ENCODE data around the gene COQ6. TPM values are rescaled to one million over a fixed set of nuclear protein-coding genes. Genes with fewer than 3 reads are reported as not detected.

Gene COQ6
- total and polyA plus RNA-seq, 4 donors = 17.6 to 23.4 (median 21.4) TPM

DNA sequence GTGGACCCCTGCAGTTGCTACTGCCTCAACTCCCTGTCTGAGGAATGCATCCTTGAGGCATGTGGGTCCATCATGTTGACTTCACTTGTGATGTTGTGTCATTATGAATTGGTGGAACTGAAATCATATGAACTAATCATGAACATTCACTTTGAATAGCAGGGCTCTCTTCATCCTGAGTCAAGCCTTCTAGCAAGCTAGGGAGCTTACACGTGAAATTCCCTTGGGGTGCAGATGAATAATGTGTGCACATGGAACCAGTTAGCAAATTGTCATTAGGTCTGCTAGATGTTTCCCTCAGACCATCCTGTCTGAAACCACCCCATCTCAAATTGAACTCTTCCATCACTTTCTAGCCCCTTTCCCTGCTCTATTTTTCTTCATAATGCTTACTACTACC is 3.6 kb downstream of the COQ6 start:
- Histone ChIP-seq H3K9ac (ENCODE audit: insufficient read depth in 1 of 2, low read length in 2 of 2) (no peak overlapping the region), H3K9me3 (ENCODE audit: control insufficient read depth in 4 of 4, insufficient read depth in 3 of 4, low read length in 3 of 4) (no peaks in the 10 kb centered on the region), H3K4me3 (no peak overlapping the region), H3K36me3 (ENCODE audit: control insufficient read depth in 4 of 4, insufficient read depth in 4 of 4, low read length in 4 of 4) (peaks cover 20 to 32% (median 22%) of the 10 kb centered on the region in 4 donors), H3K27ac (ENCODE audit: low read depth in 1 of 2, low read length in 1 of 2) (no peak overlapping the region), H3K4me1 (ENCODE audit: control insufficient read depth in 5 of 5, insufficient read depth in 5 of 5, low read length in 5 of 5) (peaks cover 3 to 10% (median 3%) of the 10 kb centered on the region in 5 donors), H3K27me3 (ENCODE audit: control insufficient read depth in 3 of 3, insufficient read depth in 3 of 3, low read length in 2 of 3) (no peaks in the 10 kb centered on the region)
- no peak for ATAC-seq (ENCODE audit: insufficient read depth, low FRiP score)
- TF ChIP-seq, protein P1, sequence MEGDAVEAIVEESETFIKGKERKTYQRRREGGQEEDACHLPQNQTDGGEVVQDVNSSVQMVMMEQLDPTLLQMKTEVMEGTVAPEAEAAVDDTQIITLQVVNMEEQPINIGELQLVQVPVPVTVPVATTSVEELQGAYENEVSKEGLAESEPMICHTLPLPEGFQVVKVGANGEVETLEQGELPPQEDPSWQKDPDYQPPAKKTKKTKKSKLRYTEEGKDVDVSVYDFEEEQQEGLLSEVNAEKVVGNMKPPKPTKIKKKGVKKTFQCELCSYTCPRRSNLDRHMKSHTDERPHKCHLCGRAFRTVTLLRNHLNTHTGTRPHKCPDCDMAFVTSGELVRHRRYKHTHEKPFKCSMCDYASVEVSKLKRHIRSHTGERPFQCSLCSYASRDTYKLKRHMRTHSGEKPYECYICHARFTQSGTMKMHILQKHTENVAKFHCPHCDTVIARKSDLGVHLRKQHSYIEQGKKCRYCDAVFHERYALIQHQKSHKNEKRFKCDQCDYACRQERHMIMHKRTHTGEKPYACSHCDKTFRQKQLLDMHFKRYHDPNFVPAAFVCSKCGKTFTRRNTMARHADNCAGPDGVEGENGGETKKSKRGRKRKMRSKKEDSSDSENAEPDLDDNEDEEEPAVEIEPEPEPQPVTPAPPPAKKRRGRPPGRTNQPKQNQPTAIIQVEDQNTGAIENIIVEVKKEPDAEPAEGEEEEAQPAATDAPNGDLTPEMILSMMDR (IDR thresholded peaks at IDR 0.05; ENCODE audit: control extremely low read depth, extremely low read depth) = no peak
- DNase-seq = no peak
- WGBS, 2 donors = 91 to 93% methylated on average over 1 of the region's 1 CpG

DNA sequence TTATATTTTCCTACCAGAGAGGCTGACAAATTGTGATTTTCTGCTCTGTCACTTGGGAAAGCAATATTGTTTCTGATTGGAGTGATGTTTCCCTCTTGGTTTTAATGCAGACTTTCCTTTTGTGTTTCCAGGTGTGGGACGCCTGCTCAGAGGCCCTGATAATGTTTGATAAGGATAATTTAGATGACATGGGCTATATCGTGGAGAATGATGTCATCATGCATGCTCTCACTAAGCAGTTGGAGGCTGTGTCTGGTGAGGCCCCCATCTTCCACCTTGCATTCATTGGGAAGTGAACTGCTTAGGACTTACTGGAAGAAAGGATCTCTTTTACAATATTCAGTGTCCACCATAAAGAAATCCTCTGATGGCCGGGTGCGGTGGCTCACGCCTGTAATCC is 5.6 kb downstream of the COQ6 start:
- Histone ChIP-seq H3K9me3 (ENCODE audit: control insufficient read depth in 4 of 4, insufficient read depth in 3 of 4, low read length in 3 of 4) (no peaks in the 10 kb centered on the region), H3K27ac (ENCODE audit: low read depth in 1 of 2, low read length in 1 of 2) (no peak overlapping the region), H3K4me3 (no peak overlapping the region), H3K4me1 (ENCODE audit: control insufficient read depth in 5 of 5, insufficient read depth in 5 of 5, low read length in 5 of 5) (peaks cover 3 to 9% (median 3%) of the 10 kb centered on the region in 5 donors), H3K27me3 (ENCODE audit: control insufficient read depth in 3 of 3, insufficient read depth in 3 of 3, low read length in 2 of 3) (no peaks in the 10 kb centered on the region), H3K9ac (ENCODE audit: insufficient read depth in 1 of 2, low read length in 2 of 2) (no peak overlapping the region), H3K36me3 (ENCODE audit: control insufficient read depth in 4 of 4, insufficient read depth in 4 of 4, low read length in 4 of 4) (peaks cover 35 to 44% (median 35%) of the 10 kb centered on the region in 4 donors)
- DNase-seq (no peak), ATAC-seq (ENCODE audit: insufficient read depth, low FRiP score) (no peak)
- TF ChIP-seq, protein P1 (IDR thresholded peaks at IDR 0.05; ENCODE audit: control extremely low read depth, extremely low read depth) = no peak
- WGBS, 2 donors = 92 to 96% methylated on average over 5 of the region's 5 CpGs

DNA sequence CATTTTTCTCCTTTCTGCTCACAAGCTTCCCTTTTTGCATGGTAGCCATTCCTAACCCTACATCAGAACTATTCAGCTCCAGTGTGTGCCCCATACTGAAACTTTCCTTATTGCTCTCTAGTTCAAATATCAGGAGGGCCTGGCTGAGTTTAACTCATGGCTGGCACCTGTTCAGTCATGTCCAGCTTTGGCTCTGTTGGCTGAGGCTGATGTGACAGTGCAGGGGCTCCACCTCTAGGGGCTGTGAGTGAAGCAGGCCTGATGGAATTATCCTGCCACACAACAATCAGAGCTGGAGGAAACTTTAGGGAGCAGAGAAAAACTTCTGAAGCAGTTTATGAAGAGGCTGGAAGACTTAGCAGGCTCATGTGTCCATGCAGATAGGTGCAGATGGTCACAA is 8.5 kb downstream of the COQ6 start:
- peaks cover 43 to 56% (median 50%) of the 10 kb centered on the region in 4 donors for H3K36me3 ChIP-seq (ENCODE audit: control insufficient read depth in 4 of 4, insufficient read depth in 4 of 4, low read length in 4 of 4)
- no peak overlapping the region for H3K27ac ChIP-seq (ENCODE audit: low read depth in 1 of 2, low read length in 1 of 2)
- no peaks in the 10 kb centered on the region for H3K4me1 ChIP-seq (ENCODE audit: control insufficient read depth in 5 of 5, insufficient read depth in 5 of 5, low read length in 5 of 5)
- TF ChIP-seq, protein P1 (IDR thresholded peaks at IDR 0.05; ENCODE audit: control extremely low read depth, extremely low read depth) = no peak
- DNase-seq (no peak), ATAC-seq (ENCODE audit: insufficient read depth, low FRiP score) (no peak)
- no peak overlapping the region for H3K4me3 ChIP-seq
- H3K9ac ChIP-seq (ENCODE audit: insufficient read depth in 1 of 2, low read length in 2 of 2) = no peak overlapping the region
- H3K9me3 ChIP-seq (ENCODE audit: control insufficient read depth in 4 of 4, insufficient read depth in 3 of 4, low read length in 3 of 4) = no peaks in the 10 kb centered on the region
- H3K27me3 ChIP-seq (ENCODE audit: control insufficient read depth in 3 of 3, insufficient read depth in 3 of 3, low read length in 2 of 3) = no peaks in the 10 kb centered on the region

DNA sequence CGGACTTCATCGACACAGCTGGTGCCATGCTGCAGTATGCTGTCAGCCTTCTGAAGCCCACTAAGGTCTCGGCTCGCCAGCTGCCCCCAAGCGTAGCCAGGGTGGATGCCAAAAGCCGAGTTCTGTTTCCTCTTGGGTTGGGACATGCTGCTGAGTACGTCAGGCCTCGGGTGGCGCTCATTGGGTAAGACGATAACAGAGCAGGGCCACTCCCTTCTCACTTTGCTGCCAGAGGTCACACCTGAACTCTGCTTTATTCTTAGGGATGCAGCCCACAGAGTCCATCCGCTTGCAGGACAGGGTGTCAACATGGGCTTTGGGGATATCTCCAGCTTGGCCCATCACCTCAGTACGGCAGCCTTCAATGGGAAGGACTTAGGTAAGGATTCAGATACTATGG is 11.1 kb downstream of the COQ6 start:
- H3K27me3 ChIP-seq (ENCODE audit: control insufficient read depth in 3 of 3, insufficient read depth in 3 of 3, low read length in 2 of 3) = no peaks in the 10 kb centered on the region
- TF ChIP-seq, protein P1 (IDR thresholded peaks at IDR 0.05; ENCODE audit: control extremely low read depth, extremely low read depth) = no peak
- H3K4me3 ChIP-seq = no peak overlapping the region
- WGBS, 2 donors = 90 to 94% methylated on average over 12 of the region's 12 CpGs
- no peak for DNase-seq
- H3K36me3 ChIP-seq (ENCODE audit: control insufficient read depth in 4 of 4, insufficient read depth in 4 of 4, low read length in 4 of 4) = peaks cover 32 to 53% (median 42%) of the 10 kb centered on the region in 4 donors
- ATAC-seq (ENCODE audit: insufficient read depth, low FRiP score) = no peak
- no peaks in the 10 kb centered on the region for H3K4me1 ChIP-seq (ENCODE audit: control insufficient read depth in 5 of 5, insufficient read depth in 5 of 5, low read length in 5 of 5)
- no peak overlapping the region for H3K27ac ChIP-seq (ENCODE audit: low read depth in 1 of 2, low read length in 1 of 2)
- no peaks in the 10 kb centered on the region for H3K9me3 ChIP-seq (ENCODE audit: control insufficient read depth in 4 of 4, insufficient read depth in 3 of 4, low read length in 3 of 4)
- H3K9ac ChIP-seq (ENCODE audit: insufficient read depth in 1 of 2, low read length in 2 of 2) = no peak overlapping the region

All from lung (tissue), 12 donors.